Mesendoderm (in vitro differentiated cells): ENCODE measurements around the gene NMRK2.
"Not testable (repeated sequence)": the region's sequence is repeated elsewhere in the genome, so short reads cannot be mapped to it uniquely, and the experiment has no call there.

Source experiments
- DNase-seq: peaks from one replicate; pipeline ENCODE4 v3.0.0; 2013
- H2AK5ac ChIP-seq: 2 replicates; pipeline ENCODE4 v1.6.1; 2013; ENCODE audit warnings: low read length, inconsistent platforms
- H2BK120ac ChIP-seq: 2 replicates; pipeline ENCODE4 v1.6.1; 2013; ENCODE audit warnings: low read depth, mild to moderate bottlenecking, low read length, moderate library complexity, mixed read lengths
- H2BK15ac ChIP-seq: replicated peaks from 2 replicates; pipeline ENCODE4 v1.6.1; 2013; ENCODE audit warnings: low read depth, mild to moderate bottlenecking, moderate library complexity
- H2BK5ac ChIP-seq: 2 replicates; pipeline ENCODE4 v1.6.1; 2013; ENCODE audit warnings: low read length, inconsistent platforms
- H3K18ac ChIP-seq: 2 replicates; pipeline ENCODE4 v1.6.1; 2013; ENCODE audit warnings: mild to moderate bottlenecking, low read length, mixed read lengths
- H3K23ac ChIP-seq: one replicate; pipeline ENCODE4 v1.6.1; 2013; ENCODE audit warnings: low read length
- H3K27ac ChIP-seq: 2 replicates; pipeline ENCODE4 v1.5.1; 2013; ENCODE audit warnings: low read depth, mild to moderate bottlenecking, inconsistent platforms, low read length, moderate library complexity
- H3K27me3 ChIP-seq: 2 replicates; pipeline ENCODE4 v1.6.1; 2013; ENCODE audit warnings: low read length, control low read depth, mild to moderate bottlenecking, inconsistent platforms; ENCODE audit not compliant: insufficient read depth, poor library complexity
- H3K36me3 ChIP-seq: 2 replicates; pipeline ENCODE4 v1.6.1; 2013; ENCODE audit warnings: low read length, inconsistent platforms; ENCODE audit not compliant: control insufficient read depth, insufficient read depth
- H3K4ac ChIP-seq: one replicate; pipeline ENCODE4 v1.6.1; 2013; ENCODE audit warnings: low read depth, mild to moderate bottlenecking, low read length, moderate library complexity
- H3K4me1 ChIP-seq: 2 replicates; pipeline ENCODE4 v1.6.1; 2013; ENCODE audit warnings: low read depth, low read length, inconsistent platforms; ENCODE audit not compliant: control insufficient read depth
- H3K4me2 ChIP-seq: 2 replicates; pipeline ENCODE4 v1.6.1; 2013; ENCODE audit warnings: low read length
- H3K4me3 ChIP-seq: 2 replicates; pipeline ENCODE4 v1.5.1; 2013; ENCODE audit warnings: mild to moderate bottlenecking, low read length
- H3K56ac ChIP-seq: one replicate; pipeline ENCODE4 v1.6.1; 2013; ENCODE audit warnings: low read length
- H3K79me1 ChIP-seq: 2 replicates; pipeline ENCODE4 v1.6.1; 2013; ENCODE audit warnings: low read length, inconsistent platforms
- H3K79me2 ChIP-seq: 2 replicates; pipeline ENCODE4 v1.6.1; 2013; ENCODE audit warnings: mild to moderate bottlenecking, low read length; ENCODE audit not compliant: control insufficient read depth, insufficient read depth
- H3K9ac ChIP-seq: 2 replicates; pipeline ENCODE4 v1.6.1; 2013; ENCODE audit warnings: low read length, inconsistent platforms
- H4K5ac ChIP-seq: one replicate; pipeline ENCODE4 v1.6.1; 2013; ENCODE audit warnings: low read length
- H4K8ac ChIP-seq: one replicate; pipeline ENCODE4 v1.6.1; 2013; ENCODE audit warnings: low read depth, mild to moderate bottlenecking, control low read depth, low read length, moderate library complexity
- WGBS: extraction: QIAGEN DNeasy Blood & Tissue Kit; methylation state at CpG from one replicate; pipeline ENCODE4 v1.1.7; 2013; ENCODE audit warnings: low lambda C conversion rate, missing lambda C conversion rate; ENCODE audit not compliant: insufficient coverage; ENCODE audit errors: extremely low coverage; 5-methylcytosine and 5-hydroxymethylcytosine counted together

Gene NMRK2

GRCh38 chr19:3949294-3949693 lies 16.4 kb downstream of the NMRK2 start:
- Histone ChIP-seq H3K27ac (no peak overlapping the region), H3K4me2 (no peak overlapping the region), H2BK5ac (no peak overlapping the region), H2BK15ac (no peak overlapping the region), H3K79me1 (no peaks in the 10 kb centered on the region), H3K23ac (no peak overlapping the region), H3K4me3 (no peak overlapping the region), H3K4ac (no peak overlapping the region), H4K5ac (no peak overlapping the region), H2AK5ac (no peak overlapping the region), H3K27me3 (no peaks in the 10 kb centered on the region), H3K9ac (no peak overlapping the region), H3K79me2 (no peaks in the 10 kb centered on the region), H4K8ac (no peak overlapping the region), H3K18ac (no peak overlapping the region), H2BK120ac (no peak overlapping the region), H3K4me1 (no peaks in the 10 kb centered on the region), H3K36me3 (no peaks in the 10 kb centered on the region), H3K56ac (no peak overlapping the region)
- DNase-seq = no peak
- WGBS = no CpG with 5 or more reads among the region's 11 CpGs

- Histone ChIP-seq H3K79me2 (no peaks in the 10 kb centered on the region), H2AK5ac (no peak overlapping the region), H4K8ac (no peak overlapping the region), H3K79me1 (no peaks in the 10 kb centered on the region), H3K4me3 (no peak overlapping the region), H3K4ac (no peak overlapping the region), H3K4me2 (no peak overlapping the region), H3K36me3 (no peaks in the 10 kb centered on the region), H2BK5ac (no peak overlapping the region), H3K23ac (no peak overlapping the region), H3K4me1 (no peaks in the 10 kb centered on the region), H3K18ac (no peak overlapping the region), H3K9ac (no peak overlapping the region), H3K56ac (no peak overlapping the region), H2BK15ac (no peak overlapping the region), H3K27ac (no peak overlapping the region), H2BK120ac (no peak overlapping the region), H3K27me3 (no peaks in the 10 kb centered on the region), H4K5ac (no peak overlapping the region)
- no CpG with 5 or more reads among the region's 20 CpGs for WGBS
- DNase-seq = no peak
These were observed 17.4 kb downstream of the NMRK2 start for GRCh38 chr19:3949997-3950859.

- H3K18ac ChIP-seq = no peak overlapping the region
- WGBS = no CpG with 5 or more reads among the region's 41 CpGs
- H2BK120ac ChIP-seq = no peak overlapping the region
- H3K56ac ChIP-seq = no peak overlapping the region
- H3K23ac ChIP-seq = no peak overlapping the region
- H2AK5ac ChIP-seq = no peak overlapping the region
- H3K4me2 ChIP-seq = no peak overlapping the region
- no peaks in the 10 kb centered on the region for H3K27me3 ChIP-seq
- H2BK15ac ChIP-seq = no peak overlapping the region
- H3K79me1 ChIP-seq = no peaks in the 10 kb centered on the region
- no peaks in the 10 kb centered on the region for H3K79me2 ChIP-seq
- no peak overlapping the region for H3K4me3 ChIP-seq
- H3K27ac ChIP-seq = no peak overlapping the region
- H4K8ac ChIP-seq = no peak overlapping the region
- H3K9ac ChIP-seq = no peak overlapping the region
- H2BK5ac ChIP-seq = no peak overlapping the region
- H3K4me1 ChIP-seq = no peaks in the 10 kb centered on the region
- DNase-seq = no peak
- H3K4ac ChIP-seq = no peak overlapping the region
- peaks cover 1% of the 10 kb centered on the region for H3K36me3 ChIP-seq
- no peak overlapping the region for H4K5ac ChIP-seq
These were observed 18.3 kb downstream of the NMRK2 start for GRCh38 chr19:3950871-3951861.

- H3K56ac ChIP-seq, H3K4ac ChIP-seq, H3K18ac ChIP-seq, H2BK5ac ChIP-seq, H3K23ac ChIP-seq, H3K4me3 ChIP-seq, H2AK5ac ChIP-seq, H4K8ac ChIP-seq, H2BK15ac ChIP-seq, H3K79me2 ChIP-seq, H3K4me1 ChIP-seq, H3K9ac ChIP-seq, H3K79me1 ChIP-seq, H3K36me3 ChIP-seq, H3K27ac ChIP-seq, H2BK120ac ChIP-seq, DNase-seq, H4K5ac ChIP-seq, H3K4me2 ChIP-seq, H3K27me3 ChIP-seq: not testable (repeated sequence)
- no CpG with 5 or more reads among the region's 9 CpGs for WGBS
These were observed 19.9 kb downstream of the NMRK2 start for GRCh38 chr19:3952755-3953276.

GRCh38 chr19:3954107-3954506 lies 21.2 kb downstream of the NMRK2 start:
- no peaks in the 10 kb centered on the region for H3K4me1 ChIP-seq
- no peak overlapping the region for H3K4ac ChIP-seq
- H3K18ac ChIP-seq = no peak overlapping the region
- WGBS = no CpG with 5 or more reads among the region's 12 CpGs
- H2BK15ac ChIP-seq = no peak overlapping the region
- no peak for DNase-seq
- H3K36me3 ChIP-seq = peaks cover 6% of the 10 kb centered on the region
- H3K23ac ChIP-seq = no peak overlapping the region
- H2AK5ac ChIP-seq = no peak overlapping the region
- H2BK120ac ChIP-seq = no peak overlapping the region
- H3K27me3 ChIP-seq = no peaks in the 10 kb centered on the region
- H3K27ac ChIP-seq = no peak overlapping the region
- H2BK5ac ChIP-seq = no peak overlapping the region
- no peaks in the 10 kb centered on the region for H3K79me1 ChIP-seq
- H3K56ac ChIP-seq = no peak overlapping the region
- H3K4me3 ChIP-seq = no peak overlapping the region
- H4K8ac ChIP-seq = no peak overlapping the region
- H4K5ac ChIP-seq = no peak overlapping the region
- H3K9ac ChIP-seq = no peak overlapping the region
- H3K79me2 ChIP-seq = no peaks in the 10 kb centered on the region
- no peak overlapping the region for H3K4me2 ChIP-seq
